Panc1 (cell line): ENCODE data around the gene BPIFA1. TPM values are rescaled to one million over a fixed set of nuclear protein-coding genes. Genes with fewer than 3 reads are reported as not detected.

Experiments
- ATAC-seq: fragments of 200-7000 bp; cut with Tn5 transposase; 2 replicates; pipeline ENCODE4 v1.9.1; 2020; ENCODE audit warnings: mild to moderate bottlenecking, moderate library complexity
- BruUV-seq: library from RNA; stranded (reverse); fragments of 400-500 nt; replicated peaks from 2 replicates; lab custom pipeline; 2021; lab: Mats Ljungman, UMichigan
- CTCF ChIA-PET: fragments of 300-600 bp; sonication (Branson Sonifier 250); formaldehyde crosslinking; loops from one replicate; lab custom pipeline; 2022; ENCODE audit warnings: antibody characterized with exemption; lab: Charles Lee
- POLR2A ChIA-PET: fragments of 300-600 bp; sonication (Branson Sonifier 250); formaldehyde crosslinking; loops from one replicate; lab custom pipeline; 2022; ENCODE audit warnings: antibody characterized with exemption; lab: Charles Lee
- DNase-seq: peaks from one replicate; pipeline ENCODE4 v3.0.0-alpha.2; 2010; ENCODE audit warnings: low read depth, low spot score
- H3K27ac ChIP-seq: 2 replicates; pipeline ENCODE4 v1.5.1; 2011; ENCODE audit warnings: mild to moderate bottlenecking, low read length, inconsistent platforms
- H3K27me3 ChIP-seq: fragments of 200-500 bp; sonication (Bioruptor generic); 2 replicates; pipeline ENCODE4 v1.6.0; 2014; ENCODE audit warnings: low read length, inconsistent platforms; ENCODE audit not compliant: control insufficient read depth, insufficient read depth
- H3K36me3 ChIP-seq: fragments of 200-500 bp; sonication (Bioruptor generic); 2 replicates; pipeline ENCODE4 v1.5.1; 2014; ENCODE audit warnings: inconsistent platforms, mild to moderate bottlenecking, low read length, moderate library complexity; ENCODE audit not compliant: control insufficient read depth, insufficient read depth
- H3K4me1 ChIP-seq: 2 replicates; pipeline ENCODE4 v1.5.1; 2011; ENCODE audit warnings: inconsistent platforms, mild to moderate bottlenecking, low read length, moderate library complexity; ENCODE audit not compliant: control insufficient read depth, insufficient read depth
- H3K4me3 ChIP-seq, 2 experiments: 2 replicates each; pipeline ENCODE4 v1.5.1; 2011 to 2012; ENCODE audit warnings: low read depth in 2 of 2, low read length in 2 of 2, mild to moderate bottlenecking in 2 of 2, inconsistent platforms in 1 of 2, moderate library complexity in 1 of 2
- H3K9me3 ChIP-seq: fragments of 200-500 bp; sonication (Bioruptor generic); 2 replicates; pipeline ENCODE4 v1.5.1; 2014; ENCODE audit warnings: low read depth, mild to moderate bottlenecking, inconsistent platforms, low read length, moderate library complexity; ENCODE audit not compliant: control insufficient read depth, insufficient read depth
- CTCF ChIP-seq: fragments of 450-650 bp; IDR thresholded peaks from 2 replicates; pipeline ENCODE4 v1.5.1; 2017; ENCODE audit warnings: mild to moderate bottlenecking
- POLR2AphosphoS5 ChIP-seq: IDR thresholded peaks from 2 replicates; pipeline ENCODE4 v1.6.1; 2012; ENCODE audit warnings: mild to moderate bottlenecking, low read depth, low read length, moderate library complexity
- REST ChIP-seq, 2 experiments: IDR thresholded peaks; 2 replicates each; pipeline ENCODE4 v1.6.1; 2011 to 2012; ENCODE audit warnings: low read depth in 2 of 2, control low read depth in 1 of 2, low read length in 1 of 2, mild to moderate bottlenecking in 1 of 2, moderate library complexity in 1 of 2; ENCODE audit not compliant: insufficient read depth in 1 of 2
- SIN3A ChIP-seq: IDR thresholded peaks from 2 replicates; pipeline ENCODE4 v1.6.1; 2012; ENCODE audit warnings: low read depth, mild to moderate bottlenecking, low read length, moderate library complexity, borderline replicate concordance; ENCODE audit not compliant: insufficient read depth
- TCF7L2 ChIP-seq: IDR thresholded peaks from 2 replicates; pipeline ENCODE4 v1.6.1; 2011; ENCODE audit warnings: mild to moderate bottlenecking, low read depth, low read length, inconsistent platforms
- in situ Hi-C: cut with HindIII; loops from 2 replicates; pipeline ENCODE4 v1.10.0; 2016; ENCODE audit warnings: low sequenced_read_pairs, low pct_unique_long_range_greater_than_20kb
- intact Hi-C: fragments of 100-400 bp; cut with micrococcal nuclease; formaldehyde crosslinking; loops from one replicate; pipeline ENCODE4 v1.10.0; 2022; ENCODE audit not compliant: unreplicated experiment
- total RNA-seq: library from RNA; stranded (reverse); gene quantifications from one replicate; pipeline ENCODE4 v1.2.1, GENCODE V29; 2021; ENCODE audit not compliant: unreplicated experiment

The BPIFA1 gene
- total RNA-seq, 1 experiment from 2014 or later = not detected

- H3K36me3 ChIP-seq = no peaks in the 10 kb centered on the region
- no peak overlapping the region for H3K4me3 ChIP-seq
- H3K27me3 ChIP-seq = no peaks in the 10 kb centered on the region; the same call in 1 of the 2 replicates
- ATAC-seq = no peak
- in situ Hi-C loops = no loop called here
- no peak overlapping the region for H3K27ac ChIP-seq
- POLR2A ChIA-PET = no interaction called here
- no peaks in the 10 kb centered on the region for H3K9me3 ChIP-seq
- no TSS peak for BruUV-seq
- no peaks in the 10 kb centered on the region for H3K4me1 ChIP-seq
- DNase-seq = no peak
- intact Hi-C loops = no loop called here
- TF ChIP-seq TCF7L2 = no peak
- TF ChIP-seq POLR2AphosphoS5 = no peak
- TF ChIP-seq CTCF = no peak
- no peak for TF ChIP-seq SIN3A
- no peak for TF ChIP-seq REST (IDR thresholded peaks at IDR 0.05; ENCODE audit: insufficient read depth in 1 of 2, low read depth in 2 of 2, low read length in 1 of 2)
- CTCF ChIA-PET = interaction anchor here (0.6 kb wide), 1 partner anchor 128 kb away, joined by 8 read pairs; no protein-coding TSS in a partner anchor
These were observed 42.0 kb downstream of the BPIFA1 start for GRCh38 chr20:33277471-33278441.

GRCh38 chr20:33278700-33279099 lies 42.9 kb downstream of the BPIFA1 start:
- no peak for TF ChIP-seq REST (IDR thresholded peaks at IDR 0.05; ENCODE audit: insufficient read depth in 1 of 2, low read depth in 2 of 2, low read length in 1 of 2)
- TF ChIP-seq CTCF = no peak
- no peak for TF ChIP-seq SIN3A
- TF ChIP-seq POLR2AphosphoS5 = no peak
- TF ChIP-seq TCF7L2 = no peak
- ATAC-seq (no peak), DNase-seq (no peak)
- Histone ChIP-seq H3K4me3 (no peak overlapping the region), H3K27ac (no peak overlapping the region), H3K9me3 (no peaks in the 10 kb centered on the region), H3K4me1 (no peaks in the 10 kb centered on the region), H3K36me3 (no peaks in the 10 kb centered on the region), H3K27me3 (no peaks in the 10 kb centered on the region; the same call in 1 of the 2 replicates)
- intact Hi-C loops = no loop called here
- ChIA-PET CTCF (no interaction called here), POLR2A (interaction anchor here (1.0 kb wide), 1 partner anchor 10 kb away, joined by 6 read pairs; no protein-coding TSS in a partner anchor)
- in situ Hi-C loops = no loop called here
- BruUV-seq = no TSS peak
